ENCODE results near the gene RNF44.

Gene RNF44

DNA sequence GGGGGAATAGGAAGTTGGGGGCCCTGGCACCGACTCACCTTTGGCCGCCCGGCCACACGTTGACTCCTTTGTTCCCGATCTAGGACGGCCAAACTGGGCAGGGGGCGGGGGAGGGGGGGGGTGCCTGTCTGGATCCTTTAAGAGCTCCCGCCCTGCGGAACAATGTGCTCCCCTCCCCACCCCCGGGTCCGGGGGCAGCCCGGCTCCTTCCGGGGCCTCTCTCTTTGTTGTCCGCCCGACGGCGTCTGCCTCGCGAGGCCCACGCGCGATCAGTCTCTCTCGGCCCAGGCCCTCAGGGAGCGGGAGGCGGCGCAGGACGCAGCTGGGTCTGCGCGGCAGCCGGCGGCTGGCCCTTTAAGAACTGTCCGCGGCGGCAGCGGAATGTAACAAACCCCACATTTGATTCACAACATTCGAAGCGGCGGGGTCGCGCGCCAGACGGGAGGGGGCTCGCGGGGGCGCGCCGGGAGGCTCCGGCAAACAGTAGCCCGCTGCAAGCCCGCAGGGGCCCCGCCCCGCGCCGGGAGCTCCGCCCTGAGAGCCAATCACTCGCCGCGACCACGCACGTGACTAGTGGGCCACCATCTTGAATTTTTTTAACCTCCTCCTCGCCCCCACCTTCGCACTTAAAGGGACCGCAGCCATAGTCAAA, at the start of gene RNF44:
Gene RNF44, minus strand, starts transcription at position 501 of the 652 bp plus-strand sequence. CDS start 4,930 bp downstream, outside the sequence.
- DNase-seq, result peak; percentile 99

DNA sequence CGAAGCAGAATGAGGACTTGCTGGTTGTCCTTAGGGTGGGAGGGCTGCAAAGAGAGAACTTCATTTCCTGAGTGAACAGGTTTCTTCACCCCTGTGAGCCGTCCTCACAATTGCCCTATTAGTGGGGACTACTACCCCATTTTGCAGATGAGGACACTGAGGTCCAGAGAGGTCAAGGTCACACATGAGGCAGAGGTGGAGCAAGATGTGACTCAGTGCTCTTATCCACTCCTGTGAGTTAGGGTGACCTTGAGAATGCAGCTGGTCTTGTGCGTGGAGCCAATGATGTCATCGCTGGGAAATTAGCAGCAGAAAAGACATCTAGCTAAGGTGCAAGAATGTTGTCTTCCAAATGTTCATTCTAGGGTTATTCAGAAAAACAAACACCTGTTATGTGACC, 45.9 kb upstream of the RNF44 start:
- DNase-seq, result no peak

DNA sequence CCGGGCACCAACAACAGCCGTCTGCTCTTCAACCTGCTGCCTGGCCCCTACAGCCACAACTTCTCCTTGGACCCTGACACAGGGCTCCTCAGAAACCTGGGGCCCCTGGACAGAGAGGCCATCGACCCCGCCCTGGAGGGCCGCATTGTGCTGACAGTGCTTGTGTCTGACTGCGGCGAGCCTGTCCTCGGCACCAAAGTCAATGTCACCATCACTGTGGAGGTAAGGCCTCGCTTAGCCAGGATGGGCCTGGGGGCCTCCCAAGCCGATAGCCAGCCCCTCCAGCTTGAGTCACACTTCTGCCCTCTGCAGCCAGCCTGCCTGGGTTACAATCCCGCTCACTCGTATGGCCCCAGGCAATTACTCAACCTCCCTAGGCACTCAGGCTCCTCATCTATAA, 44.2 kb upstream of the RNF44 start:
- no peak for DNase-seq

DNA sequence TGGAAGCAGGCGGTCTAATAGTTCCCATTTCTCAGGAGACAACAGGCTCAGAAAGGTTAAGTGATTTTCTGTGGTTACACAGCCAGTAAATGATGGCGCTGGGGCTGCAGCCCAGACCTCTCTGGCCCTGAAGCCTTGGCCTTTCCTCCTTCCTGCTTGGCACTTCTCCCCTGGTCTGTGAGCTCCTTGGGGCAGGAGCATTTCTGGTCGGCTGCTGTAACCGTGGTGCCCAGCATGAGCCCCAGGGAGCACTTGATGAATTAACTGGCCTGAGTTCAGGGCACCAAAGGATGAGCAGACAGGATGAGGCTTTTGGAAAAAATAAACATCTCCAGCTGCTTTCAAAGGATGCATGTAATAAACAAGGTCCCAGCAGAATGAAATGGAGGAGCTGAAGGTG, 42.1 kb upstream of the RNF44 start:
- DNase-seq, result no peak

DNA sequence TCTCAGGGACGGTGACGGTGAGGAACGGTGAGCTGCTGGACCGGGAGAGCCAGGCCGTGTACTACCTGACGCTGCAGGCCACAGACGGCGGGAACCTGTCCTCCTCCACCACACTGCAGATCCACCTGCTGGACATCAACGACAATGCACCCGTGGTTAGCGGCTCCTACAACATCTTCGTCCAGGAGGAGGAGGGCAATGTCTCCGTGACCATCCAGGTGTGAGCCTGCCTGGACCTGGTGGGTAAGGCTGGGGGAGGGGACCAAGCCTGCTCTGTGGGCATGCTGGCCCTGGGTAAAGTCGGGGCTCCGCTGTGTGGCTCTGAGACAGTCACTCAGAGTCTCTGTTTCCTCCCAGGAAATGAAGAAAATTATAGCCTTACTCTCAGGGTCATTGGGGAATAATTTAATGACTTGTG, 41.2 kb upstream of the RNF44 start:
- DNase-seq, result peak; percentile 38

DNA sequence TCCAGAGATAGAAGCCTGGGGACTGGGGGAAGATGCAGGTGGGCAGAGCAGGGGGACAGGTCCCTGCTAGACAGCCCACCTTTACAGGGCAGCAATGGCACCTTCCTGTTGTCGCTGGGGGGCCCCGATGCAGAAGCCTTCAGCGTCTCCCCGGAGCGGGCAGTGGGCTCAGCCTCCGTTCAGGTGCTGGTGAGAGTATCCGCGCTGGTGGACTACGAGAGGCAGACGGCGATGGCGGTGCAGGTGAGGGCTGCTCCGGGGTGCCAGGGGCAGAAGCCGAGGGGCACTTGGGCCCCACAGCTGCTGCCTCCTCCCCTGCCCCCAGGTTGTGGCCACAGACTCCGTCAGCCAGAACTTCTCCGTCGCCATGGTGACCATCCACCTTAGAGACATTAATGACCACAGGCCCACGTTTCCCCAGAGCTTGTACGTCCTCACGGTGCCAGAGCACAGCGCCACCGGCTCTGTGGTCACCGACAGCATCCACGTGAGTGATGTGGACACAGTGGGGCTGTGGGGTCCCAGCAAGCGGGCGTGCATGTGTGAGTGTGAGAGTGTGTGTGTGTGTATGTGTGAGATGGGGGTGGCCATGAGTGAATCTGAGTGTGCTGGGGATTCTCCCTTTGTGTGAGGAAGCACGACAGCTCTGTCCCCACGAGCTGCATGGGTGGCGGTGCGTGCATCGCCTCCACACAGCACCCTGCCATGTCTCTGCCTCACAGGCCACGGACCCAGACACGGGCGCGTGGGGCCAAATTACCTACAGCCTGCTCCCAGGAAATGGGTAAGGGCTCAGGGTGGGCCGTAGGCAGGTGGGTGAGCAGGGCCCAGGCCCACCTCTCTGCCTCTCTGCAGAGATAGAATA, 40.3 kb upstream of the RNF44 start:
- no peak for DNase-seq

DNA sequence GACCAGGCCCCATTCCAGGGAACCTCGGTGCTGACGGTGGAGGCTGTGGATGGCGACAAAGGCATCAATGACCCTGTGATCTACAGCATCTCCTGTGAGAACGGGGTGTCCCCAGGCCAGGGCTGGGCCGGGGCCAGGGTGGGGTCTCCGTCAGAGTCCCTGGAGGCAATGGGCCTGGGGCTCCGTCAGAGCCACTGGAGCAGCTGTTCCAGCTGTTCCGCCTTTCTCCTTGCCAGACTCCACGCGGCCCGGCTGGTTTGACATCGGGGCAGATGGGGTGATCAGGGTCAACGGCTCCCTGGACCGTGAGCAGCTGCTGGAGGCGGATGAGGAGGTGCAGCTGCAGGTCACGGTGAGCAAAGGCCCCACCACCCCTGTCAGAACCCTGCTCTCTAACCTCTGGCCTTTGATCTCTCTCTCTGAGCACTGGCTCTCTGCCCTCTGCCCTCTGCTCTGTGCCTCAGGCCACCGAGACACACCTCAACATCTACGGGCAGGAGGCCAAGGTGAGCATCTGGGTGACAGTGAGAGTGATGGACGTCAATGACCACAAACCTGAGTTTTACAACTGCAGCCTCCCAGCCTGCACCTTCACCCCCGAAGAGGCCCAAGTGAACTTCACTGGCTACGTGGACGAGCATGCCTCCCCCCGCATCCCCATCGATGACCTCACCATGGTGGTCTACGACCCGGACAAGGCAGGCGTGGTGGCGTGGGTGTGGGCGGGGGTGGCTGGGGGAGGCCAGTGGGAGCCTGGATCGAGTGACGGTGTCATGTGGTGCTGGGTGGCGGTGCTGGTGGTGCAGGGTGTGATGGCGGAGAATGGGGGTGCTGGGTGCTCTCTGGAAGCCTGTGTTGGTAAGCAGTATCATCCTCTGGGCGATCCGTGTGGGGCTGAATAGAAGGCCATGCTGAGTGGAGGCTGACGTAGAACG, 38.6 kb upstream of the RNF44 start:
- DNase-seq, result no peak

DNA sequence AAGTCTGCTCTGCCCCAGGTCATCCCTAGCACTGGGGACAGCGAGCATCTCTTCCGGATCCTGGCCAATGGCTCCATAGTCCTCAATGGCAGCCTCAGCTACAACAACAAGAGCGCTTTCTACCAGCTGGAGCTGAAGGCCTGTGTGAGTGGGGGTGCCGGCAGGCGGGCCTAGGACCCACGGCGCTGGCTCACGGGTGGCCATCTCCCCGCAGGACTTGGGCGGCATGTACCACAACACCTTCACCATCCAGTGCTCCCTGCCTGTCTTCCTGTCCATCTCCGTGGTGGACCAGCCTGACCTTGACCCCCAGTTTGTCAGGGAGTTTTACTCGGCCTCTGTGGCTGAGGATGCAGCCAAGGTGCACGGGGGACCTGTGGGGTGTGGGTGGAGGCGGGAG, 37.9 kb upstream of the RNF44 start:
- DNase-seq, result no peak

DNA sequence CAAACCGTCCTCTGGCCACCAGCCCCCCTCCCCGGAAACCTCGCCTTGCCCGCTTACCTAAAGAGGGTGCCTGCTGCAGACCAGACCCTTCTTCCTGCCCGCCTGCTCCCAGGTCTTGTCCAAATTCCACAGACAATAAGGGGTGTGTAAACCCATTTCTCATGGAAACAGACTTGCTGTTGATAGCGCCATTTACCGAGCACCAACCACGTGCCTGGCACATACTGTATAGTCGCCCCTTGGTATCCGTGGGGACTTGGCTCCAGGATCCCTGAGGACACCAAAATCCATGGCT, 37.0 kb upstream of the RNF44 start:
- DNase-seq, result no peak

DNA sequence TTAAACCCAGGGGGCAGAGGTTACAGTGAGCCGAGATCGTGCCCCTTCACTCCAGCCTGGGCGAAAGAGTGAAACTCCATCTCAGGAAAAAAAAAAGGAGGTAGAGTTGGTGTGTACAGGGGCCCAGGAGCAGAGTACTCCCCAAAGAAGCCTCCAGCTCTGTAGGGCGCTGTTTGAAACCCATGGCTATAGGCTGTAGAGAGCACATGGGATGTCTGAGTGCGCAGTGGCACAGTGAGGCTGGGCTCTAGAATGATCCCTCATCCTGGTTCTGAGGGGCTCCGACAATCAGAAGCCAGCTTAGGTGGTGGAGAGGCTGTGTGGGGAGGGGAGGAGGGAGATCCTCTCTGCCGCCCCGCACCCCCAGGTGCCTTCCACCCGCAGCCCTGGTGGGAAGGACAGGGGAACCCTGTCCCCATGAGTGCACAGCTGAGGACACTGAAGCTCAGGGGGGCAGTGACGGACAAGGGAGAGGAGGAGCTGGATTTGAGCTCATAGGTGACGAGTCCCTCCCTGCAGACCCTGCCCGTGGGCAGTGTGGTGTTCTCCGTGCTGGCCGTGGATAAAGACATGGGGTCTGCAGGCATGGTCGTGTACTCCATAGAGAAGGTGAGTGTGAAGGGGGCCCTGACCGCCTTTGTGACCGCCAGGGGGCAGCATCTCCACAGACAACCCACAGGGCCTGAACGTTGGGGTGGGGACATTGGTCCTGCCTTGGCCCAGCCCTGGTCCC, 36.5 kb upstream of the RNF44 start:
- DNase-seq, result peak; percentile 79

DNA sequence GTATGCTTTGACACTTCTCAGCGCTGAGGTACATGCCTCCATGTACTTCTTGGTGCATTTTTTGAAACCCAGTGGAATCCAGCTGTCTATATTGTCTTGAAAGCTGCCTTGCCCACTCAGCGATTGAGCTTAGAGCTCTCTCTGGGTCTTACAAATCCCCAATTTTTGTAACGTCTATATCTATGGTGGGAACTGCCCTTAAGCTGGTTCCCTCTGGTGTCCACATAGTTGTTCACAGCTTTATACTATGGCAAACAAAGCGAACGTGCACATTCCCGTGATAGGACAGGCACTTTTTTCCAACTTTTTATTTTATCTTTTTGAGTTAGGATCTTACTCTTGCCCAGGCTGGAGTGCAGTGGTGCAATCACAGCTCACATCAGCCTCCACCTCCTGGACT, 32.8 kb upstream of the RNF44 start:
- DNase-seq, result no peak

DNA sequence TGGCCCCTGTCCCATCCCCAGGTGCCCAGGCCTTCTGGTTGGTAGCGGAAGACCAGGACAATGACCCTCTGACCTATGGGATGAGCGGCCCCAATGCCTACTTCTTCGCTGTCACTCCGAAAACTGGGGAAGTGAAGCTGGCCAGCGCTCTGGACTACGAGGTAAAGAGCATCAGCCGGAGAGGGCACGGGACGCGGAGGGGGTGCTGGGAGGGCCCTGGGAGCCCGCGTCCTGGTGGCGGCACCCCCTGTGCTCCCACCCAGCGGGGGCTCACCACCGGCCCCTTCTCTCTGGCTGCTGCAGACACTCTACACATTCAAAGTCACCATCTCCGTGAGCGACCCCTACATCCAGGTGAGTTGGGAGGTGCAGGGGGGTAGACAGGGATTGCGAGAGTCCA, 31.5 kb upstream of the RNF44 start:
- DNase-seq, result no peak

DNA sequence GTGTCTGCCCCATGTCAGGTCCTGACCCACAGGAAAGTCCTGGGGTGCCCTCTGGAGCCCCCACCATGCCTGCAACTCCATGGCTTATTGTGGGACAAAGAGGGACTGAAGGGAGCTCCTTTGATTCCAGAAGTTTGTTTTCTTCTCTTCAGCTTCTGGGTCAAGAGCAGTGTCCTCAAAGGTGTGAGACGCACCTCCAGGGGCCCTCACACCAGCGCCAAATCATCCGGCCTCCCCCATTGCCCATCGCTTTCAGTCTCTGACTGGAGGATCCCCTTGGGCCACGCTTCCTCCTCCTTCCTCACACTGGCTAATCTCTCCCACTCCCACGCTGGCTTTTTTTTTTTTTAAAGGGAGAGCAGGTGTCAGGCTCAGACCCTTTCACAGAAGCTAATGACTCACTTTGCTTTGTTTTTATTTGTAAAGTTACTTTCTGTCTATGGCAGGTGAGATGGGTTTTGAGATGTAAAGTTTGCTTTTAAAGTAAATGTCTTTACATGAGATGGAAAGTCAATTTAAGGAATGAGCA, 28.6 kb upstream of the RNF44 start:
- DNase-seq, result no peak

DNA sequence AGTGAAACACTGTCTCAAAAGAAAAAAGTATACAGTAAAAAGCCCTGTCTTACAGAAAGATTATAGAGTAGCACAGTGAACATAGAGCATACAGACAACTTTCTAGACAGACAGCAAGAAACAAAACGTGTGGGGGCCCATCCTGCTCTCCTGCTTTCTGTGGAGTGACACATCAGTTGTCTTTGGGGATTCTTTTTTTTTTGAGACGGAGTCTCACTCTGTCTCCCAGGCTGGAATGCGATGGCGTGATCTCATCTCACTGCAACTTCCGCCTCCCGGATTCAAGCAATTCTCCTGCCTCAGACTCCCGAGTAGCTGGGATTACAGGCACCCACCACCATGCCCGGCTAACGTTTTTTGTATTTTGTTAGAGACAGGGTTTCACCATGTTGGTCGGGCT, 26.8 kb upstream of the RNF44 start:
- no peak for DNase-seq

DNA sequence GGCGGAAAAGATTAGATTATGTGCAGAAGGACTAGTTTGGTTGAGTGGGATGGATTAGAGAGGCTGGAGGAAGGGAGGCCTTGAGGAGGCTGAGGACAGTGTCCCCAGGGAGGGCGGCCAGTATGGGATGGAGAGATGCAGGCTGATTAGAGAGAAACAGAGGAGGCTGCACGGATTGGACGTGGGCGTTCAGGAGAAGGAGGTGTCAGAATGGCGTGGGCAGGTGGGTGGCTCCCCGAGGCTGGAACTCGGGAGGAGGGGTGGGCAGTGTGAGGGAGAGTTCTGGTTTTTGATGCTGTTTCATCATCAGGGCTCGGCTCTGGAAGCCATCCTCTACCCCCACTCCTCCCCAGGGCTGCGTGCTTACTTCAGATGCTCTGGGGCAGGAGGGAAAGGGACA, 25.0 kb upstream of the RNF44 start:
- no peak for DNase-seq

DNA sequence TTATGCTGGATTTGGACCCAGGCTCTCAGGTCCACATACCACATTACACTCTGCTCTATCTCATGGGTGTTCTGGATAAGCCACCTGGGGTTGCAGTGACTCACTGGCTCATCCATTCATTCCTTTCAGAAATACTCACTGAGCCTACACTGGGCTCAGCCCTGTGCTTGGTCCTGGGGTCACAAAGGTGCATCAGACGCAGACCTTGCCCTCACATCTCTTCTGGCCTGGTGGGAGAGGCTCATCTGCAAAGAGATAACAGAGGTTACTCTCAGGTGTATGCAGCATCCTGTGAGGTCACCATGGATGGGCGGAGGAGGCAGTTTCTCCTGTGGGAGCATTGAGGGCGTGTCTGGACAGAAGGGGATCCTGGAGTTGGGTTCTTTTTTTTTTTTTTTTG, 24.1 kb upstream of the RNF44 start:
- no peak for DNase-seq

DNA sequence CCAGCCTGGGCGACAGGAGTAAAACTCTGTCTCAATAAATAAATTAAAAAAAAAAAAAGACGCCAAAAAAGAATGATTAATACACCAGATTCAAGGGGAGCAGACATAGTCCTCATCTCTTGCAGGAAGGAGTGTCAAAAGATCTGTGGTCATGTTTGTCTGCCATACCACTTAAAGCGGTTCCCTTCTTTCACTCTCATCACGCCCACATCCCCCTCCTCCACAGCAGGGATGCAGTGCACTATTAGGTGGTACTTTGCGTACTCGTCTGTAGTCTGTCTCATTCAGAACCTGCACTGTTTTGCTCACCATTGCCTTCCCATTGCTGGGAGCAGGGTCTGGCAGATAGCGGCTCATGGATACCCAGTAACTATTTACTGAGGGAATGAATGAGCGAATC, 23.2 kb upstream of the RNF44 start:
- peak; percentile 60 for DNase-seq

DNA sequence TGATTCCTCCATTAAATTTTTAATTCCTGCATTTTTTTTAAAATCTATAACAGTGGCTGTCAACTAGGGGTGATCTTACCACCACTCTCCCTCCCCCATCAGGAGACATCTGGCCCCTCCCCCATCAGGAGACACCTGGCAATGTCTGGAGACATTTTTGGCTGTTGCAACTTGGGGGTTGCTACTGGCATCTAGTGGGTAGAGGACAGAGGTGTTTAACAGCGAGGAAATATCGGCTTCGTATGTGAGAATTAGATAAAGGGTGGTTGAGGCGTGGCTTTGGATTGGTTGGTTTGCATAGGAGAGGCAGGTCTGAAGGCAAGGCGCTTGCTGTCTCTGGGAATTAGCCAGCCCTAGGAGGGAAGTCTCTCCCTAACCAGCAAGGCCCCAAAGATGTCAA, 22.5 kb upstream of the RNF44 start:
- DNase-seq, result no peak

DNA sequence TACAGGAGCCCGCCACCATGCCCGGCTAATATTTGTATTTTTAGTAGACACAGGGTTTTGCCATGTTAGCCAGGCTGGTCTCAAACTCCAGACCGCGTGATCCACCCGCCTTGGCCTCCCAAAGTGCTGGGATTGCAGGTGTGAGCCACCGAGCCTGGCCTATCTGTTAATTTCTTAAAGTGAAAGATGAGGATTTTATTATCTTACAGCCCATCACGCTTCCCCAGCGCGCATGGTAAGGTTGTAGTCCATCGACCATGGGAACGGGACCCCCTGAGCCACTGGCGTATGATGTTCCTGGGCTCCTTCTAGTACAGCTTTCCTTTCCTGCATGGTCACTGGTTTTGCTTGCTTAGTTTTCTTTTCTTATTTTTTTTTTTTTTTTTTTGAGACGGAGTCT, 20.6 kb upstream of the RNF44 start:
- no peak for DNase-seq

DNA sequence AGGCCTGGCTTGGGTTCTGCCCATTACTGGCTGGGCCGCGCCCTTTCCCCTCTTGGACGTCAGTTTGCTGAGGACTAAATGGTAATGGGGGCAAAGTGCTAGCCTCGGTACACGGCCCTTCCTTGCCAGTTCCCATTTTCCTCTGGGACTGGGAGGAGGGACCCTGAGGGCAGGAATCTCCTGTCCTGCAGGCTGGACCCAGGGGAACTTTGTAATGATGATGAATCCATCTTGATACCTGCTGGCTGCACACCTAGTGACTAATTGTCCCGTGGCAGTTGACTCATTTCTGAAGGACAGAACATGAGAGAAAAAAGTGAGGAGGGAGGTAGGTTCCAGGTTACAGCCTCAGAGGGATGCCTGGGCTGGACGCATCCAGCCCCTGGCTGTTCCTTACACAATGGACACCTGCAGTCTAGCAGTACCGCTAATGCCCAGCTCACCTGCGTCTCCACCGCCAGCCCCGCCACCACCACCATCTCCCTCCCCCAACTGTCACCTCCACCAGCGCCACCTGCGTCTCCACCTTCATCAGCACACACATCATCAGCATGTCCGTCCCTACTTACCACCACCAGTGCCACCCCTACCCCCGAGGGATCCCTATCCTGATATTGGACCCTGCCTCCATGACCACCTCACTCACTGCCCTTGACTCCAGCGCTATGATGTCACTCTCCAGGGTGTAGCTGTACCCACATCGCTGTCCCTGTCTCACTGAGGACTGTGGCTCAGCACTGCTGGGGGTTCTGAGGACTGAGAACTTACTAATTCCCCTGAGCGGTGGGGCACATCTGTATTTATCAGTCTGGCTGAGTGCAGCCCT, 16.3 kb upstream of the RNF44 start:
- DNase-seq, result no peak

DNA sequence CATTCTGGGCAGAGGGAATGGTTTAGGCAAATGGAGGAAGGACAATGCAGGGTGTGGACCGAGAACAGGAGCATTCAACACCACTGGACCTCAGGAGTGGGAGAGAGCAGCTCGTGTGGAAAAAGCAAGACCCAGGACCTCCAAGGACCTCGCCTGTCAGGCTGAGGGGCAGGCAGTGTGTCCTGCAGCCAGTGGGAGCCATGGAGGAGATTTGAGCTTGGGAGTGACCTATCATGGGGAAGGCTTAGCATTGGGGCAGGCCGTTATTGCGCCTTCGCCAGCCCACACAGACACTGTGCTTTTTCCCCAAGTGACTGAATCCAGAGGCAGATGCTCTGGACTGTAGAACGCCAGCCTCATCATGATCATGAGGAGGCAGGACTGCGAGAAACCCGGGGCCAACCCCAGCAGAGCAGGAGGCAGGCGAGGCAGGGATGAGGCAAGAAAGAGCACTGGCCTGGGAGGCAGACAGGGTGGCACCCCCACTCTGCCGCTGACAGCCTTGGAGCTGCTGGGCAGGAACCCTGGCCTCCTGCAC, 15.2 kb upstream of the RNF44 start:
- no peak for DNase-seq
